SJSA1 (cell line): ENCODE results near the gene OR5B2. TPM values are rescaled to one million over a fixed set of nuclear protein-coding genes. Genes with fewer than 3 reads are reported as not detected.
"Not testable (repeated sequence)": the region's sequence is repeated elsewhere in the genome, so short reads cannot be mapped to it uniquely, and the experiment has no call there.

Experiments
- DNase-seq, 2 experiments: peaks; one replicate each; pipeline ENCODE4 v3.0.0-alpha.2; 2015 to 2020; ENCODE audit warnings: low spot score in 2 of 2, low read depth in 1 of 2
- H3K27ac ChIP-seq: fragments of 250-450 bp; sonication (Bioruptor Pico); 2 replicates; pipeline ENCODE4 v1.5.1; 2020; ENCODE audit warnings: mild to moderate bottlenecking, moderate library complexity
- H3K27me3 ChIP-seq: fragments of 250-450 bp; sonication (Bioruptor Pico); replicated peaks from 2 replicates; pipeline ENCODE4 v1.5.1; 2020; ENCODE audit warnings: mild to moderate bottlenecking, moderate library complexity
- H3K36me3 ChIP-seq: fragments of 250-450 bp; sonication (Bioruptor Pico); 2 replicates; pipeline ENCODE4 v1.5.1; 2020; ENCODE audit warnings: mild to moderate bottlenecking
- H3K4me1 ChIP-seq: fragments of 250-450 bp; sonication (Bioruptor Pico); replicated peaks from 2 replicates; pipeline ENCODE4 v1.6.1; 2021; ENCODE audit warnings: mild to moderate bottlenecking
- H3K4me3 ChIP-seq: fragments of 250-450 bp; sonication (Bioruptor Pico); 2 replicates; pipeline ENCODE4 v1.5.1; 2020; ENCODE audit warnings: mild to moderate bottlenecking
- H3K9me3 ChIP-seq: fragments of 250-450 bp; sonication (Bioruptor Pico); replicated peaks from 2 replicates; pipeline ENCODE4 v1.5.1; 2020; ENCODE audit warnings: mild to moderate bottlenecking
- total RNA-seq: library from RNA; depleted of rRNA; stranded (reverse); fragments of >200 nt; shearing (Covaris generic); gene quantifications from 2 replicates; pipeline ENCODE4 v1.2.3, GENCODE V29; 2014; rRNA removed

OR5B2 gene
- total RNA-seq = not detected in 2 replicates

DNA sequence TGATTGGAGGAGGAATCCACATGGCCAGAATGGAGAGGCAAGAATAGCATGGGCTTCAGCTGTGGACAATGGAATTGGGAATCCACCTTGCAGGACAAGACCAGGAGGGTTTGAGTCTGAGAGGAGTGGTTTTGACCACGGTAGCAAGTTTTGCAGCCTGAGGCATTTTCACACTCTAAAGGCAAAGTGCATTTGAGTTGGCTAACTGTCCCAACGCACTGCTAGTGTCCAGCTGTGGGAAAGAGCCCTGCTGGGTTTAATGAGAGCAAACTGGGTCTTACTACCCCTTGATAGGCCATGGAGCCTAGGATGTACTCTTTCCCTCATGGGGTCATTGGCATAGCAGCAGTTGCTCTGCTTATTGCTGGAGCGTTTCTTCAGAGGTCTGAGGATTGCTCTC lies at the start of gene OR5B2:
Gene OR5B2 (minus strand): TSS at position 101 of the 400 bp plus-strand sequence. CDS start 4,860 bp downstream, outside the sequence.
- Histone ChIP-seq H3K27ac (no peak within 1 kb of the TSS), H3K27me3 (no peaks in the 10 kb centered on the region), H3K4me1 (no peaks in the 10 kb centered on the region), H3K36me3 (no peaks in the 10 kb centered on the region), H3K9me3 (no peaks in the 10 kb centered on the region), H3K4me3 (no peak within 1 kb of the TSS)
- DNase-seq = no peak

DNA sequence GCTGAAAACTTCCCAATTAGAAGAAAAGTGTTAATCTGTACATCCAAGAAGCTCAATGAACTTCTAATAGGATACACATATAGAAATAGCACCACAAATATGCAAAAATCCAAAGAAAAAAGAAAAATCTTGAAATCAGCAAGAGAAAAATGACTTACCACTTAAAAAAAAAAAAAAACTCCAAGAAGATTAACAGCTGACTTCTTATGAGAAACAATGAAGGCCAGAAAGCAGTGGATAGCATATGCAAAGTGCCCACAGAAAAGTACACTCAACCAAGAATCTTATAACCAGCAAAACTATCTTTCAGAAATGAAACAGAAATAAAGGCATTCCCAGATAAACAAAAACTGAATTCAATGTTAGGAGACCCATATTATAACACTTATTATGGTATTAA lies 44.0 kb upstream of the OR5B2 start:
- Histone ChIP-seq H3K4me3 (no peak overlapping the region), H3K4me1 (no peaks in the 10 kb centered on the region), H3K27me3 (no peaks in the 10 kb centered on the region), H3K36me3 (no peaks in the 10 kb centered on the region), H3K27ac (no peak overlapping the region), H3K9me3 (0 out of 2 replicates have a peak, but pooled peaks cover 4% of the 10 kb centered on the region)
- DNase-seq = no peak

DNA sequence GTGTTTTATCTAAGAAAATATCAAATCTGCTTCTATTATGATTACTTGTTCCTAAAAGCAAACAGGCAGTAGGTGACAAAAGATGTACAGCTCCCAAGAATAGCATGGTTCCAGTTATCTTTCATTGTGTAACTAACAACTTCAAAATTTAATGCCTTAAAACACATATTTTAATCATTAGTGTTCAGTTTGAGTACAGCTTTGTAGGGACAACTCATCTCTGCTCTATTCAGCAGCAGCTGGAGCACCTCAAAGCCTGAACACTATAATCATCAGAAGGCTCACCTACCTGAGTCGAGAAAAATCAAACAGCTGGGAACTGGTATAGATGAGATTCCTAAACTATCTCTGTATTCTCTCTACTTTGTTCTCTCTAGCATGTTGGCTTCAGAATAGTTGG lies 38.4 kb upstream of the OR5B2 start:
- no peaks in the 10 kb centered on the region for H3K27me3 ChIP-seq
- 0 out of 2 replicates have a peak, but pooled peaks cover 2% of the 10 kb centered on the region for H3K9me3 ChIP-seq
- no peaks in the 10 kb centered on the region for H3K4me1 ChIP-seq
- DNase-seq = no peak
- H3K4me3 ChIP-seq = no peak overlapping the region
- no peak overlapping the region for H3K27ac ChIP-seq
- no peaks in the 10 kb centered on the region for H3K36me3 ChIP-seq

DNA sequence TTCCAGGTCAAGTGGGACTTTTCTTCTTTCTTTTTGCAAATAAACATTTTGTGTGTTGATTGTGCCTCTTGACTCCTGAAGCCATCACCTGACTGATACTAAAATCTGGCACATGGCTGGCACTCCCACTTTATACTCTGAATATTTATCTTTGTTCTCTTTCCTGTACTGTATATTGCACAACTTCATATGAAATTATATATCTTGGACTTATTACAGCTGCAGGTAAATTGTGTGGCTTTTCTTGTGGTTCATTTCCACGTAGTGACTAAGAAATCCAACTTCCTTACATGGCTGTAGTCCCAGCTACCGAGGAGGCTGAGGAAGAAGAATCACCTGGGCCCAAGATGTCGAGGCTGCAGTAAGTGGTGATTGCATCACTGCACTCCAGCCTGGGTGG lies 37.8 kb upstream of the OR5B2 start:
- Histone ChIP-seq H3K4me1 (no peaks in the 10 kb centered on the region), H3K36me3 (no peaks in the 10 kb centered on the region), H3K9me3 (0 out of 2 replicates have a peak, but pooled peaks cover 2% of the 10 kb centered on the region), H3K4me3 (no peak overlapping the region), H3K27me3 (no peaks in the 10 kb centered on the region), H3K27ac (no peak overlapping the region)
- no peak for DNase-seq

DNA sequence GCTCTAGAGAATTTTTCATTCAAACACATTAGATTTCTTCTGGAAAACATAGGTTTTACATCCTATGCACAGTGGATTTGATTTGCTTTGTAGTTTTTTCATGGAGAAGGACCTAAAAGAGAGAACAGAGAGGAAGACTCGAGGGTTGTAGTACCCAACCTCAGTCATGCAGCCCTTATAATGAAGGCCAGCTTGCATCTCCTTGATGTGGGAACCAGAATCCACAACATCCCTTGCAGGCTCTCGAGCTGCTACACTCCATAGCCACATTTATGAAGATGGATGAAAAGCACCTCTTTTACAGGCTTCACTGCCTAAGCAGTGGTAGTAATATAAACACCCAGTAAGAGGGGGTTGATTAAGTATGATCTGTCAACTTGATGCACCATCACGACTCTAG lies 23.7 kb upstream of the OR5B2 start:
- H3K36me3 ChIP-seq = no peaks in the 10 kb centered on the region
- H3K27ac ChIP-seq = no peak overlapping the region
- DNase-seq = no peak
- H3K9me3 ChIP-seq = no peaks in the 10 kb centered on the region
- H3K27me3 ChIP-seq = no peaks in the 10 kb centered on the region
- no peak overlapping the region for H3K4me3 ChIP-seq
- no peaks in the 10 kb centered on the region for H3K4me1 ChIP-seq

DNA sequence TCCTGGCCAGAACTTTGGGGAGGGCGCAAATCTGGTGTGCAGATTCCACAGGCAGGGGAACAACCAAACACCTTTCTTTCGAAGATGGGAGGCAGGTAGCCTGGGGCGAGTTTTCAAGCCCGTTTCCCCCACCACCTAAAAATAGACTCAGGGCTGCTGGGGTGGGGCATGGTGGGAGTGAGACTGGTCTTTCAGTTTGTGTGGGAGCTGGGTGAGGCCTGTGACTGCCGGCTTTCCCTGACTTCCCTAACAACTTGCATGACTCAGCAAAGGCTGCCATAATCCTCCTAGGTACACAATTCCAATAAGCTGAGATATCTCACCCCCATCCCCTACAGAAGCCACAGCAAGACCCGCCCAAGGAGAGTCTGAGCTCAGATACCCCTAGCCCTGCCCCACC lies 18.4 kb upstream of the OR5B2 start:
- no peaks in the 10 kb centered on the region for H3K4me1 ChIP-seq
- no peak overlapping the region for H3K4me3 ChIP-seq
- no peaks in the 10 kb centered on the region for H3K27me3 ChIP-seq
- no peaks in the 10 kb centered on the region for H3K36me3 ChIP-seq
- no peak overlapping the region for H3K27ac ChIP-seq
- no peaks in the 10 kb centered on the region for H3K9me3 ChIP-seq
- DNase-seq = no peak

DNA sequence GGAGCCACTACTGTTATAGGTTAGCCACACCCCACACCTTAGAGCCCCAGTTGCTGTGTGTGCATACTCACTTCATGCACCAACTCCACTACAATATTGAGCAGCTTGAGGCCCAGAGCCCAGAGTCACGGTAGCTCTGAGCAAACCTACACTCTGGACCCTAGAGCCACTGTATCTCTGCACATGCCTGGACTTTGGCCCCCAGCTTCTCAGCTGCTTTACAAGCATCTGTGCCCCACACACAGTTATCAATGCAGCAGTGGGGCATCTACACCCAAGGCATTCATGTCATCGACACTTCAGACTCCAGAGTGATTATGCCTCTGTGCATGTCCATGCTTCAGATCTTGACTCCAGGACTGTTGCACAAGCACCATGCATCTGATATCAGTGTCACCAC lies 16.4 kb upstream of the OR5B2 start:
- Histone ChIP-seq H3K27ac (no peak overlapping the region), H3K27me3 (no peaks in the 10 kb centered on the region), H3K4me1 (no peaks in the 10 kb centered on the region), H3K4me3 (no peak overlapping the region), H3K36me3 (no peaks in the 10 kb centered on the region), H3K9me3 (no peaks in the 10 kb centered on the region)
- no peak for DNase-seq

DNA sequence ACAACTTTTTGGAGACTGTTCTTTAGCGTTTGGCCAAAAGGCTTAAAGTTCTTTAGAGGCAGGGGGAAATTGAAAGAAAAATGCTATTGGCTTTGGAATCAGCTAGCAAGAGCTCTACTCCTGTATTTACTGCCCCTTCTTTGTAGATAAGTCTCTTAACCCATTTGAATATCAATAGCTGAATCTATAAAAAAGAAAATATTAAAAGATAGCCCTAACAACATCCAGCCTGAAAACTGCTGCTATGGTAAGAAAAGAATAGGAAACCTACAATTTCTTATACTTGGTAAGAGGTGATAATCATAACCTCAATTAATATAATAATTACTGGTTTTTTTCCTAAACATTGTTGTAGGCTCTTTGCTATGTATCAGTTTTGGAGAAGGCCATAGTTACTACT lies 14.2 kb upstream of the OR5B2 start, which contains the start of gene OR5B12:
Gene OR5B12 (minus strand): TSS at position 101 of the 400 bp plus-strand sequence. CDS start 2,085 bp downstream, outside the sequence.
- no peak within 1 kb of the TSS for H3K27ac ChIP-seq
- no peak for DNase-seq
- H3K4me1 ChIP-seq = no peaks in the 10 kb centered on the region
- no peaks in the 10 kb centered on the region for H3K27me3 ChIP-seq
- no peaks in the 10 kb centered on the region for H3K36me3 ChIP-seq
- H3K9me3 ChIP-seq = no peaks in the 10 kb centered on the region
- H3K4me3 ChIP-seq = no peak within 1 kb of the TSS

DNA sequence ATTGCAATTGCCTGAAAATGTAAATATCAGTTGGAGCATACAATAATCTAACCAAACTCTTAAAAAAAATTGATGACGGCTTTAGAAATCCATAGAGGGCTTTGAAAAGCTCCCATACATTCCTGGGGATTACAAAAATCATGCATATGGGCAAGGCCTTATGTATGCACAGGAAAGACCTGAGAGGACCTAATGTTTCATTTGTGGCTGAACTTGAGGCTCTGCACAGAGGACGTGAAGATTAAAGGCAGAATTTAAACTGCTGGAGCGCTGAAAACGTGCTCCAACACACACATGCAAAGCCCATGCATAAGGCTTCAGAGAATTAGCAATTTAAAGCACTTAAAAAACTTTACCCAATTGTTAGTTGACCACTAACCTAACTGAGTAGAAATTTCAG lies 10.6 kb upstream of the OR5B2 start:
- Histone ChIP-seq H3K4me1 (no peaks in the 10 kb centered on the region), H3K27ac (no peak overlapping the region), H3K9me3 (no peaks in the 10 kb centered on the region), H3K4me3 (no peak overlapping the region), H3K36me3 (no peaks in the 10 kb centered on the region), H3K27me3 (no peaks in the 10 kb centered on the region)
- no peak for DNase-seq

DNA sequence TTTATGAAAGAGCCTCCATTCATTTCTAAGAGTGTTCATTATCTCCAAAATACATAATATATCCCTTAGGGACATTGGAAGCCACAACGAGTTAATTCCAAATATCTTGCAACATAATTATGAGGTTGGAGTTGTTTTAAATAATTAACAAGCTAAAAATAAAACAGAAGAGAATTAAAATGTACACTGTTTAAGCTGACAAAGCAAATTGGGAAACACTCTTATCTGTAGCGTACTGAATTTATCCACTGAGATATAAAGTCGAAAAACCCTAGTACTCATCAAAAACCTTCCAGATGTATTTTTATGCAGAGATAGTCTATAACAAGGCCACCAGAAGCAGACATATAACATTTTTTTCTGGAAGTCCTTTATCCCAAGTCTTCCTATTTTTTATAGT lies 6.3 kb upstream of the OR5B2 start:
- Histone ChIP-seq H3K27ac (no peak overlapping the region), H3K36me3 (no peaks in the 10 kb centered on the region), H3K4me3 (no peak overlapping the region), H3K4me1 (no peaks in the 10 kb centered on the region), H3K27me3 (no peaks in the 10 kb centered on the region), H3K9me3 (no peaks in the 10 kb centered on the region)
- DNase-seq = no peak

DNA sequence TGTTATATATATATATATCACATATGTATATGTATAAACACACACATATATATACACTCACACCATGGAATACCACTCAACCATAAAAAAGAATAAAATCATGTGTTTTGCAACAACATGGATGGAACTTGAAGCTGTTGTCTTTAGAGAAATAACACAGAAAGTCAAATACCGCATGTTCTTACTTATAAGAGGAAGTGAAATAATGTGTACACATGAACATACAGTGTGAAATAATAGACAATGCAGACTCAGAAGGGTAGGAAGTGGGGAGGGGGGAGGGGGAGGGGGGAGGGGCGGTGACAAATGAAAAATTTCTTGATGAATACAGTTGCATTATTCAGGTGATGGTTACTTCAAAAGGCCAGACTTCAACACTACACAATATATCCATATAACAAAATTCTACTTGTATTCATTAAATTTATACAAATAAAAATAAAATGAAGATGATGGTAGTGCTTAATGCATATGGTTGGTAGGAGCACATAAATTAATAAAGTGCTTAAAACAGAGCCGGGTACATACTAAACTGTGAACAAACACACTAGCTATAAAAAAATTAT lies 5.8 kb upstream of the OR5B2 start:
- Histone ChIP-seq H3K4me3 (no peak overlapping the region), H3K4me1 (no peaks in the 10 kb centered on the region), H3K27ac (no peak overlapping the region), H3K36me3 (no peaks in the 10 kb centered on the region), H3K27me3 (no peaks in the 10 kb centered on the region), H3K9me3 (no peaks in the 10 kb centered on the region)
- no peak for DNase-seq

DNA sequence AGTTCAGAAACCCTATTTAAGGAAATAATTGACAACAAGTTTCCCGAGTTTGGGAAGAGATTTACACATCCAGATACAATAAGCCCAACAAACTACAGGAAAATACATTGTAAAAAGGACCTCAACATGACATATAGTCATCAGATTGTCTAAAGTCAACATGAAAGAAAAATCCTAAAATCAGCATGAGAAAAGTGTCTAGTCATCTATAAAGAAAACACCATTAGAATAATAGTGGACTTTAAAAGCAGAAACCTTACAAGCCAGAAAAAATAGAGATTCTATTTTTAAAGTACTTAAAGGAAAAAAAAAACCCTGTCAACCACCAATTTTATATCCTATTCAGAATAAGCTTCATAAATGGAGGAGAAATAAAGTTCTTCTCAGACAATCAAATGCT lies 1.4 kb upstream of the OR5B2 start:
- H3K27me3 ChIP-seq = no peaks in the 10 kb centered on the region
- DNase-seq = no peak
- H3K36me3 ChIP-seq = no peaks in the 10 kb centered on the region
- H3K9me3 ChIP-seq = no peaks in the 10 kb centered on the region
- no peaks in the 10 kb centered on the region for H3K4me1 ChIP-seq
- no peak overlapping the region for H3K4me3 ChIP-seq
- H3K27ac ChIP-seq = no peak overlapping the region

DNA sequence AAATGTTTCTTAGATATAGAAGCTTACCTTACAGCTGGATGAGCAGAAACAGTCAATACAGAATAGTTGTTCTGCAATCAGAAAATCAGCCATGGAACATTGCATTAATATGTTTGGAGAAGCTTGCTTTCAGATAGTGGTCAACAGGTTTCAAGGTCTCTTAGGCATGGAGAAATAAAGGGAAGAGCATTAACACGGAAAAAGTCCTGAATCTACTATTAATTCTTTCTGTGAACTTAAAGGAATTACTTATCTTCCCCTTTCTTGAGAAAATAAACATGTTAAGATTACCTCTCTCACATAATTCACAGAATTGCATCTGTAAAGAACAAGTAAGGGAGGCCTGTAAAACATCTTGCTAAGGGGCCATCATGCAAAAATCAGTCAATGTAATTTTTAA lies 21.1 kb downstream of the OR5B2 start, which contains the start of gene OR5B3:
Gene OR5B3 (minus strand): TSS at position 101 of the 400 bp plus-strand sequence. CDS start 3,465 bp downstream, outside the sequence.
- DNase-seq = no peak
- H3K27ac ChIP-seq = no peak within 1 kb of the TSS
- H3K36me3 ChIP-seq = no peaks in the 10 kb centered on the region
- H3K27me3 ChIP-seq = no peaks in the 10 kb centered on the region
- no peak within 1 kb of the TSS for H3K4me3 ChIP-seq
- no peaks in the 10 kb centered on the region for H3K4me1 ChIP-seq
- H3K9me3 ChIP-seq = no peaks in the 10 kb centered on the region

DNA sequence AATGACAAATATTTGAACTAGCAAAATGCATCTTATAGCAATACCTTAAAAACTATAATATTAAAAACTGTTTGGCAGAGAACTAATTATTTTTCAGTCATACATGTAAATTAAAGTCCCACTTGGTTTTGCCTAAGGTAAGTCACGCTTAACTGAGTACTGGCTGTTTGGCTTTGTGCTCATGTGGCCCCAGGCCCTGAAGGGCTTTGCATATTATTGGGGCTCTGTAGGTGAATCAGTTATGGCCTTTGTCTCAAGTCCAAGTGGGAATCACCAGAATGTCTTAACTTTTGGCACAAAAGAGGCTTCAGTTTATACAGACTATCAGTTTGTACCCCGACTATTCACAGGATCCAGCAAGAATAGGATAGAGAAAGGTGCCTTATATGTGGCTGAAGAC lies 28.3 kb downstream of the OR5B2 start:
- not testable (repeated sequence) for H3K27ac ChIP-seq

DNA sequence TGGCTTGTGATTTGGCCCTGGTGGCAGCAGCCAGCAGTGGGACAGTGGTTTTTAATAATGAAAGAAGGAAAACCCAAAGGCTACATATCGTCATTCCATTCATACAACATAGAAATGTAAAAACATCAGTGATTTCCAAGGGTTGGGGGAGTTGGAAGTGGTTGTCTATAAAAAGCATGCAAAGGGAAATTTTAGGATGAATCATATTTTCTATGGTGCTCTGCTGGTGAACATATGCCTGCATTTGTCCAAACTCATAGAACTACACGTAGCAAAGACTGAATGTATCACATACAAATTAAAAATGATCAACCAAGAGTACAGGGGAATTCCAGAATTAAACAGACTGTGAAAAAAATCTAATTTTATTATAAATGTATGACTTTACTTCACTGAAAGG lies 32.3 kb downstream of the OR5B2 start:
- Histone ChIP-seq H3K4me3 (no peak overlapping the region), H3K9me3 (peaks cover 4% of the 10 kb centered on the region; the same call in 1 of the 2 replicates), H3K27me3 (no peaks in the 10 kb centered on the region), H3K36me3 (no peaks in the 10 kb centered on the region; the same call in 1 of the 2 replicates), H3K4me1 (peaks cover 54% of the 10 kb centered on the region), H3K27ac (no peak overlapping the region)
- no peak for DNase-seq

More for the DNA sequence above, 28.3 kb downstream of the OR5B2 start:
- H3K36me3 ChIP-seq, H3K27me3 ChIP-seq, H3K9me3 ChIP-seq, H3K4me3 ChIP-seq, DNase-seq: not testable (repeated sequence)
- peaks cover 14% of the 10 kb centered on the region for H3K4me1 ChIP-seq
